ENCODE data around the gene CASZ1.

DNA sequence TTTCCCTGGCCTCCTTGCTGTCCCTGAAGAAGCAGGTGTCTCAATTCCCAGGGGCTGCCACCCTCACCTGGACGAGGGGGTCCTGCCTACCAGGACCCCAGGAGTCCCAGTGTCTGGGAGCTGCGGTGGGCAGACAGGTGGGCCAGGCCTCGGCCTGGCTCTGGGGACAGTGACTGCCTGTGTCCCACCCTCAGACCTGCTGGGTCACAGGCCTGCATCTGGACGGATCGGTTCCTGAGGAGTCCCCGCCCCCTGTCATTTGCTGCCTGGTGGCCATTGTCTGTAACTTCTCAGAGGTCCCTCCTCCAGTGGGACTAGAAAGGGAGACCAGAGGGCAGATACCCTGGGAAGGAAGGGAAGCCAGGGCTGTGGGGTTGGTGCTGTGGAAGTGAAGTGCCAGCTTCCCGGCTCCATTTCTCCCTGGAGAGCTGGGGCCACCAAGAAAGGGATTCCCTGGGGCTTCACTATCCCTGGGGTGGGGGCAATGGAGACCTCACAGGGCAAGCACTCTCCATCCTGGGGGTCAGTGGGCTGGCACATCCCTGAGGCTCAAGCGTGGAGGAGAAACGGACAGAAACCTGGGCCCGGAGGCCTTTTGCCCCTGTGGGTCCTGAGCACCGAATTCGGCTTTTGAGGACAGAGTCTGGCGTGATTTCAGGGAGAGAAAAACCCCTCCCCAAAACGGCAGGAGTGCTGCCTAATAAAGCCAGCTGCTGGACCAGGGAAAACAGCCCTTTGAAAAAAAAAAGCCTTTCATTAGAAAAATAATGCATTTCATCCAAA is 164.4 kb downstream of the CASZ1 start:
- no peak for TF ChIP-seq EZH2 (IDR thresholded peaks at IDR 0.05; ENCODE audit: low read length, missing control alignments)
- TF ChIP-seq, protein P1, sequence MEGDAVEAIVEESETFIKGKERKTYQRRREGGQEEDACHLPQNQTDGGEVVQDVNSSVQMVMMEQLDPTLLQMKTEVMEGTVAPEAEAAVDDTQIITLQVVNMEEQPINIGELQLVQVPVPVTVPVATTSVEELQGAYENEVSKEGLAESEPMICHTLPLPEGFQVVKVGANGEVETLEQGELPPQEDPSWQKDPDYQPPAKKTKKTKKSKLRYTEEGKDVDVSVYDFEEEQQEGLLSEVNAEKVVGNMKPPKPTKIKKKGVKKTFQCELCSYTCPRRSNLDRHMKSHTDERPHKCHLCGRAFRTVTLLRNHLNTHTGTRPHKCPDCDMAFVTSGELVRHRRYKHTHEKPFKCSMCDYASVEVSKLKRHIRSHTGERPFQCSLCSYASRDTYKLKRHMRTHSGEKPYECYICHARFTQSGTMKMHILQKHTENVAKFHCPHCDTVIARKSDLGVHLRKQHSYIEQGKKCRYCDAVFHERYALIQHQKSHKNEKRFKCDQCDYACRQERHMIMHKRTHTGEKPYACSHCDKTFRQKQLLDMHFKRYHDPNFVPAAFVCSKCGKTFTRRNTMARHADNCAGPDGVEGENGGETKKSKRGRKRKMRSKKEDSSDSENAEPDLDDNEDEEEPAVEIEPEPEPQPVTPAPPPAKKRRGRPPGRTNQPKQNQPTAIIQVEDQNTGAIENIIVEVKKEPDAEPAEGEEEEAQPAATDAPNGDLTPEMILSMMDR (conservative IDR thresholded peaks at IDR 0.05 in 1 of 2, IDR thresholded peaks at IDR 0.05 in 1 of 2; ENCODE audit: low read depth in 1 of 2, low read length in 2 of 2): no peak
